Karpas-422 (cell line): ENCODE data around the gene TMEM69. TPM values are rescaled to one million over a fixed set of nuclear protein-coding genes. Genes with fewer than 3 reads are reported as not detected.
"Not testable (repeated sequence)": the region's sequence is repeated elsewhere in the genome, so short reads cannot be mapped to it uniquely, and the experiment has no call there.

Experiments
- DNase-seq: peaks from one replicate; pipeline ENCODE4 v3.0.0-alpha.2; 2015
- H2AFZ ChIP-seq: fragments of 200-600 bp; sonication (generic); 2 replicates; pipeline ENCODE4 v1.6.1; 2014; ENCODE audit warnings: antibody characterized with exemption, low read length, mixed read lengths
- H3K27ac ChIP-seq: fragments of 200-600 bp; sonication (generic); 2 replicates; pipeline ENCODE4 v1.5.1; 2014; ENCODE audit warnings: mild to moderate bottlenecking, low read length, moderate library complexity
- H3K27me3 ChIP-seq: fragments of 200-600 bp; sonication (generic); 2 replicates; pipeline ENCODE4 v1.6.1; 2014; ENCODE audit warnings: low read length, mixed read lengths
- H3K36me3 ChIP-seq: fragments of 200-600 bp; sonication (generic); 2 replicates; pipeline ENCODE4 v1.6.1; 2014; ENCODE audit warnings: low read length, mixed read lengths; ENCODE audit not compliant: insufficient read depth
- H3K4me1 ChIP-seq: fragments of 200-600 bp; sonication (generic); 2 replicates; pipeline ENCODE4 v1.6.1; 2014; ENCODE audit warnings: mild to moderate bottlenecking, low read length, mixed read lengths
- H3K4me2 ChIP-seq: fragments of 200-600 bp; sonication (generic); 2 replicates; pipeline ENCODE4 v1.6.1; 2014; ENCODE audit warnings: low read length, low read depth, mild to moderate bottlenecking; ENCODE audit not compliant: poor library complexity, severe bottlenecking
- H3K4me3 ChIP-seq: fragments of 200-600 bp; sonication (generic); 2 replicates; pipeline ENCODE4 v1.5.1; 2014; ENCODE audit warnings: mild to moderate bottlenecking, antibody characterized with exemption, low read length, mixed read lengths
- H3K79me2 ChIP-seq: fragments of 200-600 bp; sonication (generic); 2 replicates; pipeline ENCODE4 v1.6.1; 2014; ENCODE audit warnings: mild to moderate bottlenecking, low read length, mixed read lengths
- H3K9ac ChIP-seq: fragments of 200-600 bp; sonication (generic); 2 replicates; pipeline ENCODE4 v1.6.0; 2014; ENCODE audit warnings: low read length
- H3K9me2 ChIP-seq: fragments of 200-600 bp; sonication (generic), shearing (Covaris generic); replicated peaks from 2 replicates; pipeline ENCODE4 v1.6.0; 2014; ENCODE audit warnings: mild to moderate bottlenecking, low read length, moderate library complexity; ENCODE audit not compliant: insufficient read depth
- H3K9me3 ChIP-seq: fragments of 300-700, 200-600 bp; sonication (generic); 2 replicates; pipeline ENCODE4 v1.6.1; 2014; ENCODE audit warnings: low read length, mixed read lengths
- H4K20me1 ChIP-seq: fragments of 200-600 bp; sonication (generic); 2 replicates; pipeline ENCODE4 v1.6.1; 2014; ENCODE audit warnings: mild to moderate bottlenecking, antibody characterized with exemption, low read length, low read depth; ENCODE audit not compliant: insufficient read depth
- total RNA-seq: library from RNA; depleted of rRNA; stranded (reverse); fragments of >200 nt; shearing (Covaris generic); gene quantifications from 2 replicates; pipeline ENCODE4 v1.2.3, GENCODE V29; 2014; ENCODE audit warnings: low replicate concordance

Gene TMEM69
- total RNA-seq, 1 experiment from 2014 or later: 86.1 TPM

- Histone ChIP-seq H3K4me3 (no peak overlapping the region), H3K9me3 (no peaks in the 10 kb centered on the region), H3K79me2 (peaks cover 99% of the 10 kb centered on the region), H2AFZ (no peak overlapping the region), H3K4me2 (no peak overlapping the region), H4K20me1 (peaks cover 44% of the 10 kb centered on the region), H3K27me3 (no peaks in the 10 kb centered on the region), H3K36me3 (peaks cover 5% of the 10 kb centered on the region; the same call in 1 of the 2 replicates), H3K27ac (no peak overlapping the region), H3K9ac (no peak overlapping the region), H3K9me2 (no peaks in the 10 kb centered on the region), H3K4me1 (peaks cover 3% of the 10 kb centered on the region; the same call in 1 of the 2 replicates)
- no peak for DNase-seq
These were observed 17.9 kb upstream of the TMEM69 start for GRCh38 chr1:45669859-45670655.

- H3K36me3 ChIP-seq: peaks cover 9% of the 10 kb centered on the region; the same call in 1 of the 2 replicates
- no peak overlapping the region for H3K4me2 ChIP-seq
- H3K27ac ChIP-seq: no peak overlapping the region
- H3K27me3 ChIP-seq: no peaks in the 10 kb centered on the region
- DNase-seq: no peak
- no peak overlapping the region for H2AFZ ChIP-seq
- no peaks in the 10 kb centered on the region for H3K9me2 ChIP-seq
- H3K4me3 ChIP-seq: no peak overlapping the region
- H3K9me3 ChIP-seq: no peaks in the 10 kb centered on the region
- no peak overlapping the region for H3K9ac ChIP-seq
- peaks cover 17% of the 10 kb centered on the region for H3K4me1 ChIP-seq
- H3K79me2 ChIP-seq: peaks cover 98% of the 10 kb centered on the region
- peaks cover 25% of the 10 kb centered on the region; the same call in 1 of the 2 replicates for H4K20me1 ChIP-seq
These were observed 14.0 kb upstream of the TMEM69 start for GRCh38 chr1:45673956-45674355.

GRCh38 chr1:45674478-45674877 lies 13.5 kb upstream of the TMEM69 start:
- H3K4me1 ChIP-seq: peaks cover 23% of the 10 kb centered on the region
- H3K27me3 ChIP-seq: no peaks in the 10 kb centered on the region
- peaks cover 30% of the 10 kb centered on the region for H4K20me1 ChIP-seq

GRCh38 chr1:45676553-45676952 lies 11.4 kb upstream of the TMEM69 start:
- not testable (repeated sequence) for H3K9me3 ChIP-seq, H3K4me2 ChIP-seq, H3K4me3 ChIP-seq, H3K27me3 ChIP-seq, H3K36me3 ChIP-seq, H3K27ac ChIP-seq, H3K9me2 ChIP-seq, H2AFZ ChIP-seq, H3K9ac ChIP-seq, DNase-seq
- Histone ChIP-seq H4K20me1 (peaks cover 23% of the 10 kb centered on the region), H3K79me2 (peaks cover 98% of the 10 kb centered on the region), H3K4me1 (peaks cover 38% of the 10 kb centered on the region)

More at GRCh38 chr1:45674478-45674877, 13.5 kb upstream of the TMEM69 start:
- no peak for DNase-seq
- Histone ChIP-seq H3K9me3 (no peaks in the 10 kb centered on the region), H3K9me2 (no peaks in the 10 kb centered on the region), H3K4me3 (no peak overlapping the region), H3K9ac (no peak overlapping the region), H3K36me3 (peaks cover 14% of the 10 kb centered on the region; the same call in 1 of the 2 replicates), H3K4me2 (no peak overlapping the region), H3K27ac (no peak overlapping the region), H2AFZ (no peak overlapping the region), H3K79me2 (peaks cover 98% of the 10 kb centered on the region)

- H4K20me1 ChIP-seq: peaks cover 18% of the 10 kb centered on the region
These were observed 10.2 kb upstream of the TMEM69 start for GRCh38 chr1:45677751-45678245.

GRCh38 chr1:45678489-45678888 lies 9.5 kb upstream of the TMEM69 start:
- Histone ChIP-seq H3K9ac (no peak overlapping the region), H3K9me3 (no peaks in the 10 kb centered on the region), H3K4me1 (peaks cover 56% of the 10 kb centered on the region), H3K4me3 (no peak overlapping the region), H3K27ac (0 out of 2 replicates have a peak overlapping the region, but pooled peaks have one; percentile 11), H3K9me2 (no peaks in the 10 kb centered on the region), H4K20me1 (peaks cover 16% of the 10 kb centered on the region), H3K27me3 (no peaks in the 10 kb centered on the region), H3K79me2 (peaks cover 98% of the 10 kb centered on the region), H3K4me2 (peak overlapping the region; percentile 9), H2AFZ (no peak overlapping the region), H3K36me3 (peaks cover 10% of the 10 kb centered on the region; the same call in 1 of the 2 replicates)
- no peak for DNase-seq

More at GRCh38 chr1:45677751-45678245, 10.2 kb upstream of the TMEM69 start:
- H3K36me3 ChIP-seq: peaks cover 10% of the 10 kb centered on the region; the same call in 1 of the 2 replicates
- no peak overlapping the region for H2AFZ ChIP-seq
- no peak overlapping the region for H3K4me3 ChIP-seq
- peaks cover 51% of the 10 kb centered on the region for H3K4me1 ChIP-seq
- H3K4me2 ChIP-seq: no peak overlapping the region
- H3K9me2 ChIP-seq: no peaks in the 10 kb centered on the region
- no peaks in the 10 kb centered on the region for H3K27me3 ChIP-seq
- no peak overlapping the region for H3K27ac ChIP-seq
- no peak overlapping the region for H3K9ac ChIP-seq
- no peaks in the 10 kb centered on the region for H3K9me3 ChIP-seq
- H3K79me2 ChIP-seq: peaks cover 98% of the 10 kb centered on the region
- no peak for DNase-seq

GRCh38 chr1:45679123-45679522 lies 8.9 kb upstream of the TMEM69 start:
- no peak overlapping the region for H3K9ac ChIP-seq
- peaks cover 57% of the 10 kb centered on the region for H3K4me1 ChIP-seq
- no peaks in the 10 kb centered on the region for H3K27me3 ChIP-seq
- H2AFZ ChIP-seq: no peak overlapping the region
- H3K36me3 ChIP-seq: peaks cover 10% of the 10 kb centered on the region; the same call in 1 of the 2 replicates
- no peak overlapping the region for H3K4me3 ChIP-seq
- peak overlapping the region; percentile 11; the same call in 1 of the 2 replicates for H3K27ac ChIP-seq
- H3K4me2 ChIP-seq: peak overlapping the region; percentile 9
- H3K79me2 ChIP-seq: peaks cover 98% of the 10 kb centered on the region
- no peaks in the 10 kb centered on the region for H3K9me2 ChIP-seq
- H3K9me3 ChIP-seq: no peaks in the 10 kb centered on the region
- peaks cover 16% of the 10 kb centered on the region for H4K20me1 ChIP-seq
- DNase-seq: no peak

- Histone ChIP-seq H2AFZ (no peak overlapping the region), H3K9ac (no peak overlapping the region), H3K79me2 (peaks cover 87% of the 10 kb centered on the region), H3K9me3 (no peaks in the 10 kb centered on the region), H4K20me1 (peaks cover 24% of the 10 kb centered on the region), H3K36me3 (peaks cover 10% of the 10 kb centered on the region; the same call in 1 of the 2 replicates), H3K27me3 (no peaks in the 10 kb centered on the region), H3K9me2 (no peaks in the 10 kb centered on the region), H3K27ac (peak overlapping the region; percentile 25; the same call in 1 of the 2 replicates), H3K4me3 (no peak overlapping the region), H3K4me1 (peaks cover 66% of the 10 kb centered on the region), H3K4me2 (peak overlapping the region; percentile 34)
- no peak for DNase-seq
These were observed 5.0 kb upstream of the TMEM69 start for GRCh38 chr1:45682942-45683341.
